Lower leg skin (tissue), 3 donors: ENCODE measurements around the gene NR1D2.

Source experiments
- POLR2A ChIP-seq, 2 donors: fragments of 450-650 bp; IDR thresholded peaks; one replicate each; pipeline ENCODE4 v1.6.1; 2016 to 2017; ENCODE audit warnings: antibody characterized with exemption in 2 of 2, mild to moderate bottlenecking in 1 of 2, moderate library complexity in 1 of 2
- TF ChIP-seq, protein P1 (sequence below), 3 donors: fragments of 450-650 bp; IDR thresholded peaks; one replicate each; pipeline ENCODE4 v1.5.1; 2016; ENCODE audit warnings: antibody characterized with exemption in 3 of 3, mild to moderate bottlenecking in 3 of 3, moderate library complexity in 2 of 3

DNA sequence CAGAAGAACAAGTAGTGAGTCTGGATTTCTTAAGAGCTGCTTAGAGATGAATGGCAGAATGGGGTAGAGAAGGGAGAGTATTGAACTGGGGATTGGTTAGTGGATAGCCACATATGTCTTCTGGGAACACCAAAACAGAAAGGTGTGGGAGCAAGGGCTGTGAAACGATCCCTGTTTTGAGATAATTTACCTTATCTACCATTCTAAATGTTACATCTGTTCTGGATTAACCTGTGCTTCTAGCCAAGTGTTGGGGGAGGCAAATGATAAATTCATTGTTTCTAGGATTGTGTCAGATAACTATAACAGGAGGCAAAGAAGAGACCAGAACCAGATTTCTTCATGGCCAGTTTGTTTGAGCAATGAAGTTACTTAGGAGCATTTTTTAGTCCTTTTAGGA is 8.4 kb downstream of the NR1D2 start:
- TF ChIP-seq, protein P1, sequence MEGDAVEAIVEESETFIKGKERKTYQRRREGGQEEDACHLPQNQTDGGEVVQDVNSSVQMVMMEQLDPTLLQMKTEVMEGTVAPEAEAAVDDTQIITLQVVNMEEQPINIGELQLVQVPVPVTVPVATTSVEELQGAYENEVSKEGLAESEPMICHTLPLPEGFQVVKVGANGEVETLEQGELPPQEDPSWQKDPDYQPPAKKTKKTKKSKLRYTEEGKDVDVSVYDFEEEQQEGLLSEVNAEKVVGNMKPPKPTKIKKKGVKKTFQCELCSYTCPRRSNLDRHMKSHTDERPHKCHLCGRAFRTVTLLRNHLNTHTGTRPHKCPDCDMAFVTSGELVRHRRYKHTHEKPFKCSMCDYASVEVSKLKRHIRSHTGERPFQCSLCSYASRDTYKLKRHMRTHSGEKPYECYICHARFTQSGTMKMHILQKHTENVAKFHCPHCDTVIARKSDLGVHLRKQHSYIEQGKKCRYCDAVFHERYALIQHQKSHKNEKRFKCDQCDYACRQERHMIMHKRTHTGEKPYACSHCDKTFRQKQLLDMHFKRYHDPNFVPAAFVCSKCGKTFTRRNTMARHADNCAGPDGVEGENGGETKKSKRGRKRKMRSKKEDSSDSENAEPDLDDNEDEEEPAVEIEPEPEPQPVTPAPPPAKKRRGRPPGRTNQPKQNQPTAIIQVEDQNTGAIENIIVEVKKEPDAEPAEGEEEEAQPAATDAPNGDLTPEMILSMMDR (IDR thresholded peaks at IDR 0.05): no peak
- no peak for TF ChIP-seq POLR2A (IDR thresholded peaks at IDR 0.05)
